IMR-90 (cell line): Measurements from ENCODE around the gene GCM1. TPM values are rescaled to one million over a fixed set of nuclear protein-coding genes. Genes with fewer than 3 reads are reported as not detected.

Experiments used
- ATAC-seq: fragments of 200-7000 bp; cut with Tn5 transposase; 2 replicates; pipeline ENCODE4 v1.9.1; 2020; ENCODE audit warnings: low read depth, mild to moderate bottlenecking, moderate library complexity
- BruUV-seq: library from RNA; stranded (reverse); fragments of 400-500 nt; replicated peaks from 2 replicates; lab custom pipeline; 2021; lab: Mats Ljungman, UMichigan
- CTCF ChIA-PET: fragments of 300-600 bp; formaldehyde crosslinking; extraction: SDS; loops from one replicate; lab custom pipeline; 2021; ENCODE audit warnings: antibody characterized with exemption; lab: Yijun Ruan, JAX
- POLR2A ChIA-PET: fragments of 300-600 bp; sonication (Branson Sonifier 250); formaldehyde crosslinking; loops from one replicate; lab custom pipeline; 2022; ENCODE audit warnings: antibody characterized with exemption; ENCODE audit not compliant: unreplicated experiment; lab: Charles Lee
- DNase-seq: peaks from one replicate; pipeline ENCODE4 v3.0.0; 2013
- H2AFZ ChIP-seq: replicated peaks from 2 replicates; pipeline ENCODE3; 2013; ENCODE audit warnings: low read length, mild to moderate bottlenecking; ENCODE audit not compliant: poor library complexity
- H2AK5ac ChIP-seq: 2 replicates; pipeline ENCODE4 v1.6.1; 2013; ENCODE audit warnings: low read depth, low read length, inconsistent platforms
- H2AK9ac ChIP-seq: replicated peaks from 2 replicates; pipeline ENCODE3; 2013; ENCODE audit warnings: mild to moderate bottlenecking, low read depth, low read length, moderate library complexity; ENCODE audit not compliant: poor library complexity
- H2BK120ac ChIP-seq: 2 replicates; pipeline ENCODE4 v1.6.1; 2013; ENCODE audit warnings: low read depth, low read length, inconsistent platforms
- H2BK15ac ChIP-seq: 3 replicates; pipeline ENCODE4 v1.6.1; 2013; ENCODE audit warnings: low read depth, low read length, inconsistent platforms
- H2BK20ac ChIP-seq: 2 replicates; pipeline ENCODE4 v1.6.1; 2013; ENCODE audit warnings: low read depth, mild to moderate bottlenecking, inconsistent platforms, low read length, moderate library complexity
- H2BK5ac ChIP-seq: 2 replicates; pipeline ENCODE4 v1.6.1; 2013; ENCODE audit warnings: mild to moderate bottlenecking, low read depth, low read length, inconsistent platforms; ENCODE audit not compliant: poor library complexity, severe bottlenecking
- H3K14ac ChIP-seq: replicated peaks from 2 replicates; pipeline ENCODE4 v1.6.1; 2013; ENCODE audit warnings: low read depth, low read length, inconsistent platforms
- H3K18ac ChIP-seq: 2 replicates; pipeline ENCODE4 v1.6.1; 2013; ENCODE audit warnings: low read depth, low read length, control low read depth
- H3K23ac ChIP-seq: 2 replicates; pipeline ENCODE4 v1.6.1; 2013; ENCODE audit warnings: low read depth, low read length, inconsistent platforms
- H3K27ac ChIP-seq: 2 replicates; pipeline ENCODE4 v1.5.1; 2013; ENCODE audit warnings: mild to moderate bottlenecking, control low read depth, low read length; ENCODE audit not compliant: insufficient read depth
- H3K27me3 ChIP-seq: 2 replicates; pipeline ENCODE4 v1.6.1; 2013; ENCODE audit warnings: low read length; ENCODE audit not compliant: control insufficient read depth, insufficient read depth
- H3K36me3 ChIP-seq: 2 replicates; pipeline ENCODE4 v1.6.1; 2013; ENCODE audit warnings: low read length, mixed read lengths; ENCODE audit not compliant: control insufficient read depth, insufficient read depth
- H3K4ac ChIP-seq: 2 replicates; pipeline ENCODE4 v1.6.1; 2013; ENCODE audit warnings: low read depth, low read length, inconsistent platforms
- H3K4me1 ChIP-seq: 2 replicates; pipeline ENCODE4 v1.6.1; 2013; ENCODE audit warnings: low read length, mixed read lengths; ENCODE audit not compliant: control insufficient read depth, insufficient read depth
- H3K4me2 ChIP-seq: 2 replicates; pipeline ENCODE4 v1.6.1; 2013; ENCODE audit warnings: low read depth, mild to moderate bottlenecking, control low read depth, low read length, moderate library complexity
- H3K4me3 ChIP-seq: 2 replicates; pipeline ENCODE4 v1.5.1; 2013; ENCODE audit warnings: low read depth, mild to moderate bottlenecking, control low read depth, low read length, moderate library complexity; ENCODE audit not compliant: insufficient read depth
- H3K56ac ChIP-seq: 2 replicates; pipeline ENCODE4 v1.6.1; 2013; ENCODE audit warnings: low read length, inconsistent platforms; ENCODE audit not compliant: insufficient read depth; ENCODE audit errors: extremely low read depth
- H3K79me1 ChIP-seq, 2 experiments: 2 replicates each; pipeline ENCODE4 v1.6.1; 2013; ENCODE audit warnings: low read length in 2 of 2, inconsistent platforms in 1 of 2, low read depth in 1 of 2
- H3K9ac ChIP-seq: 2 replicates; pipeline ENCODE4 v1.6.1; 2013; ENCODE audit warnings: low read depth, low read length, control low read depth
- H3K9me1 ChIP-seq: 2 replicates; pipeline ENCODE4 v1.6.1; 2013; ENCODE audit warnings: low read length, inconsistent platforms; ENCODE audit not compliant: insufficient read depth
- H3K9me3 ChIP-seq: 2 replicates; pipeline ENCODE4 v1.6.1; 2013; ENCODE audit warnings: low read length; ENCODE audit not compliant: control insufficient read depth, insufficient read depth
- H4K20me1 ChIP-seq: 2 replicates; pipeline ENCODE4 v1.6.1; 2013; ENCODE audit warnings: low read length, inconsistent platforms; ENCODE audit not compliant: insufficient read depth
- H4K5ac ChIP-seq: 2 replicates; pipeline ENCODE4 v1.6.1; 2013; ENCODE audit warnings: mild to moderate bottlenecking, low read depth, low read length, control low read depth
- H4K8ac ChIP-seq, 2 experiments: 2 replicates each; pipeline ENCODE4 v1.6.1; 2013; ENCODE audit warnings: low read depth in 2 of 2, low read length in 2 of 2, control low read depth in 1 of 2, inconsistent platforms in 1 of 2
- H4K91ac ChIP-seq: 2 replicates; pipeline ENCODE4 v1.6.1; 2013; ENCODE audit warnings: low read depth, low read length, inconsistent platforms; ENCODE audit not compliant: insufficient read depth
- BHLHE40 ChIP-seq: fragments of 150-350 bp; IDR thresholded peaks from 2 replicates; pipeline ENCODE4 v1.6.1; 2016; ENCODE audit warnings: mild to moderate bottlenecking, low read depth, low read length
- CEBPB ChIP-seq: IDR thresholded peaks from 2 replicates; pipeline ENCODE4 v1.6.1; 2012; ENCODE audit warnings: low read depth, low read length, improper control_type of control experiment
- CHD1 ChIP-seq: IDR thresholded peaks from 2 replicates; pipeline ENCODE4 v1.6.1; 2012; ENCODE audit warnings: low read depth, low read length, improper control_type of control experiment
- CTCF ChIP-seq: conservative IDR thresholded peaks from 2 replicates; pipeline ENCODE4 v1.5.1; 2012; ENCODE audit warnings: mild to moderate bottlenecking, low read depth, low read length, improper control_type of control experiment
- ELK1 ChIP-seq: fragments of 150-350 bp; IDR thresholded peaks from 2 replicates; pipeline ENCODE4 v1.6.1; 2016; ENCODE audit warnings: low read depth, mild to moderate bottlenecking, low read length, moderate library complexity, borderline replicate concordance
- FOS ChIP-seq: fragments of 150-350 bp; IDR thresholded peaks from 2 replicates; pipeline ENCODE4 v1.6.1; 2016; ENCODE audit warnings: low read depth, low read length
- MAFK ChIP-seq: IDR thresholded peaks from 2 replicates; pipeline ENCODE4 v1.6.1; 2012; ENCODE audit warnings: low read depth, low read length, improper control_type of control experiment
- MAZ ChIP-seq: IDR thresholded peaks from 2 replicates; pipeline ENCODE4 v1.6.1; 2012; ENCODE audit warnings: low read depth, mild to moderate bottlenecking, low read length, improper control_type of control experiment, moderate library complexity, borderline replicate concordance
- MXI1 ChIP-seq: IDR thresholded peaks from 2 replicates; pipeline ENCODE4 v1.6.1; 2012; ENCODE audit warnings: low read depth, mild to moderate bottlenecking, low read length, moderate library complexity, borderline replicate concordance
- NFE2L2 ChIP-seq: fragments of 150-350 bp; IDR thresholded peaks from 2 replicates; pipeline ENCODE4 v1.6.1; 2016; ENCODE audit warnings: low read depth, mild to moderate bottlenecking, low read length
- POLR2A ChIP-seq: IDR thresholded peaks from 2 replicates; pipeline ENCODE4 v1.6.1; 2012; ENCODE audit warnings: mild to moderate bottlenecking, low read depth, low read length
- RAD21 ChIP-seq: IDR thresholded peaks from 2 replicates; pipeline ENCODE4 v1.6.1; 2012; ENCODE audit warnings: low read length, improper control_type of control experiment
- RCOR1 ChIP-seq: IDR thresholded peaks from 2 replicates; pipeline ENCODE4 v1.6.1; 2012; ENCODE audit warnings: mild to moderate bottlenecking, low read length, improper control_type of control experiment; ENCODE audit not compliant: insufficient replicate concordance
- RFX5 ChIP-seq: IDR thresholded peaks from 2 replicates; pipeline ENCODE4 v1.8.0; 2012; ENCODE audit warnings: low read depth, mild to moderate bottlenecking, low read length, moderate library complexity
- SMC3 ChIP-seq: fragments of 150-350 bp; IDR thresholded peaks from 2 replicates; pipeline ENCODE4 v1.6.1; 2016; ENCODE audit warnings: low read depth, mild to moderate bottlenecking, antibody characterized with exemption, low read length, moderate library complexity
- USF2 ChIP-seq: fragments of 150-350 bp; IDR thresholded peaks from 2 replicates; pipeline ENCODE4 v1.6.1; 2017; ENCODE audit warnings: mild to moderate bottlenecking, antibody characterized with exemption, low read length, low read depth
- WGBS, 2 experiments: methylation state at CpG; one replicate each; pipeline versions ENCODE4 v1.1.5 to v1.1.7; 2013; ENCODE audit warnings: missing lambda C conversion rate in 2 of 2; ENCODE audit not compliant: insufficient read length in 1 of 2; ENCODE audit errors: extremely low coverage in 2 of 2; 5-methylcytosine and 5-hydroxymethylcytosine counted together
- dilution Hi-C: fragments of 300-500 bp; cut with HindIII; formaldehyde crosslinking; loops from one replicate; pipeline ENCODE4 v1.14.3; 2018; ENCODE audit warnings: low sequenced_read_pairs; ENCODE audit not compliant: unreplicated experiment
- in situ Hi-C: fragments of 300-500 bp; cut with MboI; formaldehyde crosslinking; loops from 3 replicates; pipeline ENCODE4 v1.14.3; 2019; ENCODE audit warnings: low sequenced_read_pairs, inconsistent platforms, mixed read lengths
- intact Hi-C: fragments of 100-400 bp; cut with micrococcal nuclease; formaldehyde crosslinking; loops from 2 replicates; pipeline ENCODE4 v1.10.0; 2022
- polyA plus RNA-seq, 3 experiments: library from polyadenylated mRNA; depleted of rRNA; stranded (reverse); fragments of >200 nt; gene quantifications; 2 replicates each; pipeline ENCODE4 v1.2.3, GENCODE V29; 2012; ENCODE audit warnings: low replicate concordance in 1 of 3
- total RNA-seq: library from RNA; depleted of rRNA; stranded (reverse); fragments of >200 nt; gene quantifications from 2 replicates; pipeline ENCODE4 v1.2.3, GENCODE V29; 2012

The GCM1 gene
- total and polyA plus RNA-seq, 2 of the 4 experiments (the other 2 are of a cell fraction), result not detected

DNA sequence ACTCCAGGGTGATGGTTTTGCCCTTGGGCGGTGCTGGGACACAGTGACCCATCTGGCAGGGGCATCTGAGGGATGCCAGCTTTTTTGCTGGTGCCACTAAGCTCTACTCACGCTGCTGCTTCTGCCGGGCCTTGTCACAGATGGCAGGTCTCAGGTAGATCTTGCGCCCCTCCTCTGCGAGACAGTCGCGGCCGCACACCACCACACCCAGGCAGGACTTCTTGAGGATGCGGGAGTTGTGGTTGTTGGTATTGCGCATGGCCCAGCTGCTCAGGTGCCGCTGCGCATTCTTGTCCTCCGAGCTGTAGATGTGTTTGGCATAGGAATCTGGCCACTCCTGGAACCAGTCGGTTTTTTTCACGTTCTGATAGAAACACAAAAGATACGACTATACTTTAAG lies 14.7 kb downstream of the GCM1 start:
- H3K27me3 ChIP-seq, result peaks cover 25% of the 10 kb centered on the region
- no peak overlapping the region for H2BK5ac ChIP-seq
- H3K4me2 ChIP-seq, result no peak overlapping the region
- H3K36me3 ChIP-seq, result no peaks in the 10 kb centered on the region
- no peak overlapping the region for H2BK15ac ChIP-seq
- no peak overlapping the region for H2BK20ac ChIP-seq
- H2AK5ac ChIP-seq, result no peak overlapping the region
- no peak overlapping the region for H3K27ac ChIP-seq
- no peak overlapping the region for H3K9ac ChIP-seq
- H3K4me1 ChIP-seq, result no peaks in the 10 kb centered on the region
- BruUV-seq, result no TSS peak
- no peak for ATAC-seq
- H4K5ac ChIP-seq, result no peak overlapping the region
- no peak overlapping the region for H3K56ac ChIP-seq
- no peak overlapping the region for H3K18ac ChIP-seq
- dilution Hi-C loops (no loop called here), intact Hi-C loops (no loop called here), in situ Hi-C loops (no loop called here)
- POLR2A ChIA-PET, result no interaction called here
- H3K14ac ChIP-seq, result no peak overlapping the region
- no peak for DNase-seq
- no peaks in the 10 kb centered on the region for H3K79me1 ChIP-seq
- CTCF ChIA-PET, result no interaction called here
- WGBS, 2 experiments, result 0% methylated on average over 1 of the region's 16 CpGs; no CpG with 5 or more reads in 1 of the 2 experiments
- no peaks in the 10 kb centered on the region for H4K20me1 ChIP-seq
- H2AK9ac ChIP-seq, result no peak overlapping the region
- TF ChIP-seq USF2, result no peak
- TF ChIP-seq POLR2A, result no peak
- TF ChIP-seq NFE2L2, result no peak
- no peak for TF ChIP-seq CTCF
- no peak for TF ChIP-seq ELK1
- no peak for TF ChIP-seq MXI1
- TF ChIP-seq RAD21, result no peak
- no peak for TF ChIP-seq RFX5
- TF ChIP-seq MAZ, result no peak
- TF ChIP-seq MAFK, result no peak
- no peak for TF ChIP-seq BHLHE40
- no peak for TF ChIP-seq CEBPB
- no peak for TF ChIP-seq CHD1
- no peak for TF ChIP-seq SMC3
- no peak for TF ChIP-seq RCOR1
- TF ChIP-seq FOS, result no peak
- no peaks in the 10 kb centered on the region for H3K9me1 ChIP-seq
- no peak overlapping the region for H3K4me3 ChIP-seq
- no peak overlapping the region for H3K23ac ChIP-seq
- H4K8ac ChIP-seq, result no peak overlapping the region
- H2BK120ac ChIP-seq, result no peak overlapping the region
- no peaks in the 10 kb centered on the region for H3K9me3 ChIP-seq
- H4K91ac ChIP-seq, result no peak overlapping the region
- no peak overlapping the region for H2AFZ ChIP-seq
- no peak overlapping the region for H3K4ac ChIP-seq
